ENCODE results near the gene OAT. TPM values are rescaled to one million over a fixed set of nuclear protein-coding genes. Genes with fewer than 3 reads are reported as not detected.

Gene OAT
- total and polyA plus RNA-seq, 7 donors: 37.9 to 147 (median 117) TPM

- Histone ChIP-seq H3K27me3 (peaks cover 0 to 6% (median 0%) of the 10 kb centered on the region in 3 donors), H3K4me3 (no peak overlapping the region), H3K4me1 (peaks cover 0 to 8% (median 7%) of the 10 kb centered on the region in 4 donors), H3K36me3 (no peaks in the 10 kb centered on the region), H3K9me3 (no peaks in the 10 kb centered on the region), H3K27ac (no peak overlapping the region)
- DNase-seq: peak; percentile 28
- TF ChIP-seq POLR2A (IDR thresholded peaks at IDR 0.05): no peak
- intact Hi-C loops (cut with DNase I): no loop called here
- 78 to 80% methylated on average over 4 of the region's 4 CpGs for WGBS, 2 donors
Measured at GRCh38 chr10:124384172-124384571, 34.6 kb downstream of the OAT start.

- H3K27ac ChIP-seq: no peak overlapping the region
- no peaks in the 10 kb centered on the region for H3K36me3 ChIP-seq
- peaks cover 0 to 6% (median 0%) of the 10 kb centered on the region in 3 donors for H3K27me3 ChIP-seq
- intact Hi-C loops (cut with DNase I): no loop called here
- TF ChIP-seq EP300 (IDR thresholded peaks at IDR 0.05) (no peak), CTCF (IDR thresholded peaks at IDR 0.05) (no peak), POLR2AphosphoS5 (IDR thresholded peaks at IDR 0.05) (no peak), POLR2A (IDR thresholded peaks at IDR 0.05) (no peak)
- H3K9me3 ChIP-seq: no peaks in the 10 kb centered on the region
- H3K4me1 ChIP-seq: peaks cover 0 to 2% (median 2%) of the 10 kb centered on the region in 4 donors
- H3K4me3 ChIP-seq: no peak overlapping the region
- DNase-seq: peak; percentile 51
- WGBS, 2 donors: 70 to 82% methylated on average over 6 of the region's 6 CpGs
Measured at GRCh38 chr10:124383496-124383895, 35.2 kb downstream of the OAT start.

- H3K9me3 ChIP-seq: no peaks in the 10 kb centered on the region
- peak; percentile 34 for DNase-seq
- H3K27me3 ChIP-seq: peaks cover 0 to 6% (median 0%) of the 10 kb centered on the region in 3 donors
- H3K36me3 ChIP-seq: no peaks in the 10 kb centered on the region
- no peak overlapping the region for H3K4me3 ChIP-seq
- WGBS, 2 donors: 13 to 29% methylated on average over 19 of the region's 19 CpGs
- H3K4me1 ChIP-seq: no peaks in the 10 kb centered on the region
- no peak for TF ChIP-seq POLR2AphosphoS5 (IDR thresholded peaks at IDR 0.05)
- H3K27ac ChIP-seq: no peak overlapping the region
- intact Hi-C loops (cut with DNase I): no loop called here
Measured at GRCh38 chr10:124381011-124381611, 37.6 kb downstream of the OAT start.

GRCh38 chr10:124380256-124380995 lies 38.3 kb downstream of the OAT start:
- DNase-seq: peak; percentile 18
- H3K36me3 ChIP-seq: no peaks in the 10 kb centered on the region
- no peak overlapping the region for H3K27ac ChIP-seq
- H3K4me1 ChIP-seq: no peaks in the 10 kb centered on the region
- no peak overlapping the region for H3K4me3 ChIP-seq
- TF ChIP-seq POLR2A (IDR thresholded peaks at IDR 0.05) (no peak), CTCF (IDR thresholded peaks at IDR 0.05) (no peak), EP300 (IDR thresholded peaks at IDR 0.05) (no peak), POLR2AphosphoS5 (IDR thresholded peaks at IDR 0.05) (no peak)
- peaks cover 0 to 6% (median 0%) of the 10 kb centered on the region in 3 donors for H3K27me3 ChIP-seq
- WGBS, 2 donors: 56 to 75% methylated on average over 9 of the region's 9 CpGs
- no peaks in the 10 kb centered on the region for H3K9me3 ChIP-seq
- intact Hi-C loops (cut with DNase I): no loop called here

GRCh38 chr10:124379609-124380193 lies 39.0 kb downstream of the OAT start:
- H3K9me3 ChIP-seq: no peaks in the 10 kb centered on the region
- no peak overlapping the region for H3K4me3 ChIP-seq
- peak; percentile 50 for DNase-seq
- no peaks in the 10 kb centered on the region for H3K4me1 ChIP-seq
- peaks cover 0 to 6% (median 0%) of the 10 kb centered on the region in 3 donors for H3K27me3 ChIP-seq
- no peaks in the 10 kb centered on the region for H3K36me3 ChIP-seq
- intact Hi-C loops (cut with DNase I): no loop called here
- TF ChIP-seq CTCF (IDR thresholded peaks at IDR 0.05) (no peak), POLR2AphosphoS5 (IDR thresholded peaks at IDR 0.05) (no peak), POLR2A (IDR thresholded peaks at IDR 0.05) (no peak), EP300 (IDR thresholded peaks at IDR 0.05) (no peak)
- no peak overlapping the region for H3K27ac ChIP-seq
- 73 to 80% methylated on average over 10 of the region's 10 CpGs for WGBS, 2 donors
